ENCODE measurements around the gene PCOLCE2. TPM values are rescaled to one million over a fixed set of nuclear protein-coding genes. Genes with fewer than 3 reads are reported as not detected.

Gene PCOLCE2
- total RNA-seq, 4 donors from 2014 or later: 3.1 to 37.8 (median 14.5) TPM

- H3K27ac ChIP-seq: no peak overlapping the region
- no peak overlapping the region for H3K4me3 ChIP-seq (replicated peaks in 1 of 3)
- H3K27me3 ChIP-seq: no peaks in the 10 kb centered on the region
- H3K36me3 ChIP-seq: no peaks in the 10 kb centered on the region
- no peaks in the 10 kb centered on the region for H3K4me1 ChIP-seq
- intact Hi-C loops (cut with DNase I): no loop called here
- 85 to 87% methylated on average over 2 of the region's 2 CpGs for WGBS, 2 donors
- no peaks in the 10 kb centered on the region for H3K9me3 ChIP-seq
- DNase-seq: no peak
- no peak for TF ChIP-seq POLR2A (IDR thresholded peaks at IDR 0.05)
- TF ChIP-seq CTCF (IDR thresholded peaks at IDR 0.05): no peak
Measured at GRCh38 chr3:142801746-142802145, 87.1 kb downstream of the PCOLCE2 start.

- Histone ChIP-seq H3K27me3 (no peaks in the 10 kb centered on the region), H3K27ac (no peak overlapping the region), H3K4me3 (replicated peaks in 1 of 3) (no peak overlapping the region), H3K36me3 (no peaks in the 10 kb centered on the region), H3K9me3 (no peaks in the 10 kb centered on the region), H3K4me1 (no peaks in the 10 kb centered on the region)
- WGBS, 2 donors: 59 to 62% methylated on average over 2 of the region's 2 CpGs
- TF ChIP-seq CTCF (IDR thresholded peaks at IDR 0.05) (no peak), POLR2A (IDR thresholded peaks at IDR 0.05) (no peak)
- intact Hi-C loops (cut with DNase I): no loop called here
- DNase-seq: no peak
Measured at GRCh38 chr3:142796823-142797222, 92.1 kb downstream of the PCOLCE2 start.

GRCh38 chr3:142795332-142795731 is 93.6 kb downstream of the PCOLCE2 start:
- no peak overlapping the region for H3K27ac ChIP-seq
- H3K36me3 ChIP-seq: no peaks in the 10 kb centered on the region
- no peaks in the 10 kb centered on the region for H3K9me3 ChIP-seq
- H3K27me3 ChIP-seq: no peaks in the 10 kb centered on the region
- intact Hi-C loops (cut with DNase I): no loop called here
- no peaks in the 10 kb centered on the region for H3K4me1 ChIP-seq
- WGBS, 2 donors: 91% methylated on average over 1 of the region's 1 CpG
- no peak for TF ChIP-seq POLR2A (IDR thresholded peaks at IDR 0.05)
- H3K4me3 ChIP-seq (replicated peaks in 1 of 3): no peak overlapping the region
- DNase-seq: no peak

GRCh38 chr3:142794508-142794907 is 94.4 kb downstream of the PCOLCE2 start:
- DNase-seq: no peak
- 82 to 83% methylated on average over 4 of the region's 4 CpGs for WGBS, 2 donors
- intact Hi-C loops (cut with DNase I): no loop called here

GRCh38 chr3:142787719-142788118 is 101.2 kb downstream of the PCOLCE2 start:
- intact Hi-C loops (cut with DNase I): no loop called here
- Histone ChIP-seq H3K27me3 (no peaks in the 10 kb centered on the region), H3K4me3 (replicated peaks in 1 of 3) (no peak overlapping the region), H3K36me3 (peaks cover 0 to 2% of the 10 kb centered on the region in 2 donors), H3K9me3 (no peaks in the 10 kb centered on the region), H3K4me1 (no peaks in the 10 kb centered on the region), H3K27ac (no peak overlapping the region)
- TF ChIP-seq POLR2A (IDR thresholded peaks at IDR 0.05): no peak
- TF ChIP-seq CTCF (IDR thresholded peaks at IDR 0.05): no peak
- WGBS, 2 donors: 66 to 78% methylated on average over 1 of the region's 1 CpG
- DNase-seq: no peak

More at GRCh38 chr3:142794508-142794907, 94.4 kb downstream of the PCOLCE2 start:
- Histone ChIP-seq H3K4me3 (replicated peaks in 1 of 3) (no peak overlapping the region), H3K27me3 (no peaks in the 10 kb centered on the region), H3K27ac (no peak overlapping the region), H3K9me3 (no peaks in the 10 kb centered on the region), H3K36me3 (no peaks in the 10 kb centered on the region), H3K4me1 (no peaks in the 10 kb centered on the region)
- TF ChIP-seq POLR2A (IDR thresholded peaks at IDR 0.05): no peak
- TF ChIP-seq CTCF (IDR thresholded peaks at IDR 0.05): no peak

GRCh38 chr3:142785996-142786395 is 102.9 kb downstream of the PCOLCE2 start:
- WGBS, 2 donors: 95% methylated on average over 4 of the region's 4 CpGs
- no peaks in the 10 kb centered on the region for H3K27me3 ChIP-seq
- no peak for TF ChIP-seq POLR2A (IDR thresholded peaks at IDR 0.05)
- no peak for TF ChIP-seq CTCF (IDR thresholded peaks at IDR 0.05)
- peaks cover 0 to 2% of the 10 kb centered on the region in 2 donors for H3K36me3 ChIP-seq
- H3K27ac ChIP-seq: no peak overlapping the region
- H3K4me1 ChIP-seq: no peaks in the 10 kb centered on the region
- intact Hi-C loops (cut with DNase I): no loop called here
- no peaks in the 10 kb centered on the region for H3K9me3 ChIP-seq
- no peak for DNase-seq
- no peak overlapping the region for H3K4me3 ChIP-seq (replicated peaks in 1 of 3)

All from thyroid gland (tissue), 4 donors.